Spleen (tissue), 7 donors: Measurements from ENCODE around the gene NDUFA11.

ENCODE experiments used
- POLR2A ChIP-seq, 3 donors: fragments of 450-650 bp; IDR thresholded peaks; one replicate each; pipeline ENCODE4 v1.5.1; 2017; ENCODE audit warnings: antibody characterized with exemption in 3 of 3, mild to moderate bottlenecking in 1 of 3
- TF ChIP-seq, protein P1 (sequence below), 11 experiments: fragments of 200-600 bp in 7 of 11; fragments of 450-650 bp in 4 of 11; sonication (generic) in 4 of 11; IDR thresholded peaks in 8 of 11; conservative IDR thresholded peaks in 3 of 11; 1 replicate in 7 of 11; 2 replicates in 4 of 11; pipeline versions ENCODE4 v1.4.0 to v1.8.0; 2016 to 2021; ENCODE audit warnings: antibody characterized with exemption in 11 of 11, inconsistent platforms in 4 of 11, mild to moderate bottlenecking in 1 of 11
- donor health status: DM: no; HTN: no; CAD: no; lungs with moderate emphysema.
- donor health status: DM: no; HTN: no; CAD: no.
- donor health status: DM: no; HTN: no; CAD: no.

DNA sequence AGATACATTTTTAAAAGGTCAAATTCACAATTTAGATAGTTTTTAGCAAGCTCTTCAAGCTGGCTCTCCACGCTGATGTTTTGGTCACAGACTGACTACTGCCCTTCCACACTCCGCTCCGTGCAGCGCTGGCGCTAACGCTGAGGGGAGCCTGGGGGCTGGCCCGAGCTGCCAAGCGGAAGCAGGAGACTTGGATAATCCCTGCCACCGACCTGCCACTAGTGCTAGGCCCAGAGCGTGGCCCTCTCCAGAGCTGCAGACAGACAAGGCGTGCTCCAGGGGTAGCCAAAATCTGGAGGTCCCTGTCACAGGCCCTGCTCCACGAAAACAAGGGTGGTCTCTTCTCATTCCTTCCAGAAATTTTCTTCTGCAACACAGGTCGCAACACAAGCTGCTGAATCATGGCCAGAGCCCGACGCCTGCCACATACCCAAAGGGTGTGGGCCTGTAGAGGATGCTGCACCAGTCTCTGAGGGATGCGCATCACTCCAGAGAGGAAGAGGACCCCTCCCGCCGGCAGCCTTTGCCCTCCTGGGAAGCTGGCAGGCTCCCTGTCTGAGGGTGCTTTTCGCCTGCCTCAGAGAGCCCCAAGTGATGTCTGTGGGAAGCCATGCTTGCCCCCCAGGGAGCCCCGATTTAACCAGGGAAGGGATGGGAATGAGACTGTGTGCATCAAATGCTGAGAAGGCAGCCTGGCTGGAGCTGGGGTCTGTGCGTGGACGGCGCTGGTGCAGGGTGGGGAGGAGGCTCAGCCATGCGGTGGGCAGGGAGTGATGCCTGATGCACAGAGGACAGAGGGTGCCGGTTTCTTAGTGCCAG, 32.1 kb upstream of the NDUFA11 start:
- TF ChIP-seq, protein P1, sequence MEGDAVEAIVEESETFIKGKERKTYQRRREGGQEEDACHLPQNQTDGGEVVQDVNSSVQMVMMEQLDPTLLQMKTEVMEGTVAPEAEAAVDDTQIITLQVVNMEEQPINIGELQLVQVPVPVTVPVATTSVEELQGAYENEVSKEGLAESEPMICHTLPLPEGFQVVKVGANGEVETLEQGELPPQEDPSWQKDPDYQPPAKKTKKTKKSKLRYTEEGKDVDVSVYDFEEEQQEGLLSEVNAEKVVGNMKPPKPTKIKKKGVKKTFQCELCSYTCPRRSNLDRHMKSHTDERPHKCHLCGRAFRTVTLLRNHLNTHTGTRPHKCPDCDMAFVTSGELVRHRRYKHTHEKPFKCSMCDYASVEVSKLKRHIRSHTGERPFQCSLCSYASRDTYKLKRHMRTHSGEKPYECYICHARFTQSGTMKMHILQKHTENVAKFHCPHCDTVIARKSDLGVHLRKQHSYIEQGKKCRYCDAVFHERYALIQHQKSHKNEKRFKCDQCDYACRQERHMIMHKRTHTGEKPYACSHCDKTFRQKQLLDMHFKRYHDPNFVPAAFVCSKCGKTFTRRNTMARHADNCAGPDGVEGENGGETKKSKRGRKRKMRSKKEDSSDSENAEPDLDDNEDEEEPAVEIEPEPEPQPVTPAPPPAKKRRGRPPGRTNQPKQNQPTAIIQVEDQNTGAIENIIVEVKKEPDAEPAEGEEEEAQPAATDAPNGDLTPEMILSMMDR (IDR thresholded peaks at IDR 0.05 in 8 of 11, conservative IDR thresholded peaks at IDR 0.05 in 3 of 11), result no peak
- no peak for TF ChIP-seq POLR2A (IDR thresholded peaks at IDR 0.05)
